H1 (cell line): ENCODE data around the gene SEPTIN7. TPM values are rescaled to one million over a fixed set of nuclear protein-coding genes. Genes with fewer than 3 reads are reported as not detected.

Experiments used
- CHD2 ChIP-seq: IDR thresholded peaks from 2 replicates; pipeline ENCODE4 v1.6.1; 2012; ENCODE audit warnings: low read length, improper control_type of control experiment
- CREB1 ChIP-seq: IDR thresholded peaks from 2 replicates; pipeline ENCODE4 v1.6.1; 2012; ENCODE audit warnings: inconsistent platforms
- JUND ChIP-seq: IDR thresholded peaks from 2 replicates; pipeline ENCODE4 v1.6.1; 2011; ENCODE audit warnings: mild to moderate bottlenecking, improper control_type of control experiment, low read length
- NRF1 ChIP-seq: IDR thresholded peaks from 2 replicates; pipeline ENCODE4 v1.6.1; 2011; ENCODE audit warnings: mild to moderate bottlenecking, low read depth, low read length, improper control_type of control experiment
- SAP30 ChIP-seq: fragments of 300-600 bp; sonication (generic); IDR thresholded peaks from 2 replicates; pipeline ENCODE4 v1.7.1; 2012; ENCODE audit warnings: low read length, moderate library complexity, mild to moderate bottlenecking, inconsistent platforms; ENCODE audit not compliant: insufficient read depth, insufficient replicate concordance
- SIRT6 ChIP-seq: IDR thresholded peaks from one replicate; pipeline ENCODE4 v1.7.1; 2012; ENCODE audit warnings: low read length, inconsistent platforms
- SP2 ChIP-seq: IDR thresholded peaks from 2 replicates; pipeline ENCODE4 v1.6.1; 2012; ENCODE audit warnings: mild to moderate bottlenecking, low read length, inconsistent platforms
- ZNF274 ChIP-seq: IDR thresholded peaks from 2 replicates; pipeline ENCODE4 v1.7.0; 2012; ENCODE audit warnings: low read length, borderline replicate concordance; ENCODE audit errors: extremely low read depth
- polyA plus RNA-seq, 7 experiments: library from polyadenylated mRNA; depleted of rRNA in 3 of 7; stranded (reverse) in 5 of 7; unstranded in 2 of 7; fragments of >200 nt in 5 of 7; fragments of 200-250 nt in 2 of 7; gene quantifications; 1 replicate in 5 of 7; 2 replicates in 1 of 7; 4 replicates in 1 of 7; pipeline versions ENCODE4 v1.2.1 to v1.2.3, GENCODE V29; 2011 to 2013; ENCODE audit warnings: missing spikeins in 2 of 7, mixed read lengths in 2 of 7
- total RNA-seq: library from RNA; stranded (reverse); fragmentation: NEBNext Ultra II Directional; extraction: Animal tissue kit (Norgen Biotek cat#: 25700); gene quantifications from 2 replicates; pipeline ENCODE4 v1.2.1, GENCODE V29; 2021

SEPTIN7 gene
- total and polyA plus RNA-seq, 2 of the 8 experiments (the other 6 are each of a cell fraction or from before 2014, with no cell fraction given): 85.3 to 183 TPM

- TF ChIP-seq ZNF274 (no peak), CREB1 (no peak), SIRT6 (no peak), NRF1 (no peak), CHD2 (no peak), SP2 (no peak), SAP30 (no peak), JUND (no peak)
Observed at GRCh38 chr7:35819310-35819709, 18.5 kb downstream of the SEPTIN7 start (continued).
